HG02943 (cell line): Measurements from ENCODE around the gene WDFY4.

Experiments
- ATAC-seq: cut with Tn5 transposase; IDR thresholded peaks from one replicate; pipeline ENCODE4 v1.9.1; 2021; ENCODE audit warnings: mild to moderate bottlenecking, low read depth, moderate library complexity; ENCODE audit not compliant: unreplicated experiment

WDFY4 gene

GRCh38 chr10:48685731-48686130 is 1.1 kb downstream of the WDFY4 start:
- ATAC-seq, result no peak

DNA sequence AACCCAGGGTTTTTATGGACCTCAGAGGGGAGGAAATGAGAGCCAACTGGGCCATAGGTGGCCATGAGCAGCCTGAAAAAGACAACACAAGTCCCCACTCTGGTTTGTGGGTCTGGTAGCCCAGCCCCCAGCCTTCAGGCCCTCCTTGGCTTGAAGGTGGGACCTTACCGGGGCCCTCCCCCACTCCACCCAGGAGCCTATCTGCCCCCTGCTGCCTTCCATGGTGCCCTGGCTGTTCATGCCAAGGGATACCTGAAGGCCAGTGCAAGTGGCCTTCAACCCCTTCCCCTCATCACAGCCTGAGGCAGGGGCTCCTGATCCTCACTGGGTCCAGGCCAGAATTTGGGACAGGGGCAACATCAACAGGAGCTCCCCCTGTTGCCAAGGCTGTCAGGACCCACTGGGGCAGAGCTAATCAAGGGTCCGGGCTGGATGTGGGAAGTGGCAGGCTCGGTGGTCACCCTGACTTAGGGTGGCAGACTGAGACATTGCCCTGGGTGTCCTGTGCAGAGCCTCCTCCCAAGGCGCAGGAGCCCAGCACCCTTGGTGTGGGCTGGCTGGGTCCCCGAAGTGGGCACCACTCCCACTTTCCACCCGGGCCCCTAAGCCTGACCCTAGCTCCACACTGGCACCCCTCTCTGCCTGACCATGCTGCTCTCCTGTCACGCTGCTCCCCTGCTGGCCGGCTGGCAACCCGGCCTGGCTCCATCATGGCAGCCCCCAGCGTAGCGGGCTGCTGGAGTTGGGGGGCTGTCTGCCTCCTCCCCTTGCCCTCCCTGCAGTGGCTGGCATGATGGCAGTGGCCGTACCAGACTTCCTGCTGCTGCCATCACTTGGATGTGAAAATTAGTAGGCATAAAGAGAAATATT is 6.4 kb downstream of the WDFY4 start:
- no peak for ATAC-seq

- no peak for ATAC-seq
These were observed 7.3 kb downstream of the WDFY4 start for GRCh38 chr10:48691812-48692528.

GRCh38 chr10:48692748-48693147 is 8.1 kb downstream of the WDFY4 start:
- ATAC-seq, result no peak

GRCh38 chr10:48693206-48693605 is 8.5 kb downstream of the WDFY4 start:
- no peak for ATAC-seq

DNA sequence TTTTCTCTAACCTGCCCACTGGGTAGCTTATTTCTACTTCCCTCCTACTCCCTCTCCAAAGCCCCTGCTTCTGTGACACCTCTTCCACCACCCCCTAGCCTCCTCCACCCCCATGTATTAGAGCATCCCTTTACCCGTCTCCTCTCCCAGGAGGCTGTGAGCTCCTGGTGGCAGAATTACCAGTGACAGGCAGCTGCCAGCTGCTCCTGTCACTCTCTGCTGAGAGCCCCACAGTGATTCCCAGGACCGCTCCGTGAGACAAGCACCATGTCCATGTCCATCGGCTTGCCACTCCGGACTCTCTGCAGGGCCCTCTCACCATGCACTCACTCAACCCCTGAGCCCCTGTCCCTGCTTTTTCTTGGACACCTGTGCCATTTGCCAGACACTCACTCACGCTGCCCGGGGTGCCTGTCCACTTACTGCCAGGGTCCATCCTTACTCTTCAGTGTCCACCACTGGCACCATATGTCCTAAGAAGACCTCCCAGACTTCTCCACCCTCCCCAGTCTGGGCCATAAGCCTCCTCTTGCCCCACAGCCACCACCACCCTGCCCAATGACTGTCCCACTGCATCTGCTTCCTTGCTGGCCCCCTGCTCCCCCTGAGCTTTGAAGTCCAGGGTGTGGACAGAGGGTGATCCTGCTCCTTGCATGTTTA is 9.8 kb downstream of the WDFY4 start:
- ATAC-seq, result no peak

GRCh38 chr10:48695636-48696534 is 11.2 kb downstream of the WDFY4 start:
- ATAC-seq, result no peak

DNA sequence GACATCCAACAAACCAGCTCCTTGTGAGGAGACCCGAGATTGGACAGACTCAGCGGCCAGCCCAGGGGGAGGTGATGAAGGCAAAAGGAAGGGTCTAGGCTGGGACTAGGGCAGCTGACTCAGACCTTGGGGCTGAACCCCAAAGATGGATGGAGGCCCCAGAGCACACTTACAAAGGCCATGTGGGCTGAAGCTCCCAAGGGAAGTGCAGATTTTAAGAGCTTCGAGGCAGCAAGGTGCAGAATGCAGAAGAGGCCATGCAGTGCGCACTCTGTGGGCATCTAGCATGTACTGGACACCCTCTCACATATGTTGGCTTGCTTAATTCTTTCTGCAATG is 11.8 kb downstream of the WDFY4 start:
- ATAC-seq, result no peak

- no peak for ATAC-seq
These were observed 12.4 kb downstream of the WDFY4 start for GRCh38 chr10:48697091-48697490.

- no peak for ATAC-seq
These were observed 13.4 kb downstream of the WDFY4 start for GRCh38 chr10:48697821-48698764.

- no peak for ATAC-seq
These were observed 14.4 kb downstream of the WDFY4 start for GRCh38 chr10:48699011-48699627.

- ATAC-seq, result no peak
These were observed 15.4 kb downstream of the WDFY4 start for GRCh38 chr10:48700071-48700470.

- ATAC-seq, result no peak
These were observed 15.8 kb downstream of the WDFY4 start for GRCh38 chr10:48700493-48700892.

- no peak for ATAC-seq
These were observed 16.6 kb downstream of the WDFY4 start for GRCh38 chr10:48701139-48701901.

- ATAC-seq, result no peak
These were observed 17.3 kb downstream of the WDFY4 start for GRCh38 chr10:48701941-48702340.

DNA sequence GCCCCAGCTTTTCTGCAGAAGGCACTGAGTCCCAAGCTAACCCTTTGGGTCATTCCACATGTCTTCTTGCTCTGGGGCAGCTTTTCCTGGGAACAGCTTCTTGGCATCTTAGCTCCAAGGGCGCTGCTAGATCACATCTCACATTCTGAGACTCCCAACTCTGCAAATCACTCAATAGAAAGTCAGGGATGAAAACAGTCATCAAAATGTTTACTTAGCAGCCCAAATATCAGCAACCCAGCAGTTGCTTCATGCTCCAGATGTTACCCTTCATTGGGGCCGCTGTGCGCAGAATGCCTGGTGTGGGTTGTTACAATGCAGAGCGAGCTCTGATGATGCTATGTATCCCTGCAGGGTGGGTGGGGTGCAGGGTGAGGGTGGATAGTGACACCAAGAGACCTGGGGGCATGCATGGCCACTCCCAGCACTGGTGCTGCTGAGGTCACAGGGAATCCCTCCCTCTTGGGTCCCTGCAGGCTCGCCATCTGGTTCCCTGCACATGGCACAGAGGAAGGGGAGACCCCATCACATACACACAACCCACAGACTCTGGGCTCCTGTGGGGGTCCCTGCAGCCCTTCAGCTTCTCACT is 19.0 kb downstream of the WDFY4 start:
- ATAC-seq, result no peak

- ATAC-seq, result no peak
These were observed 19.5 kb downstream of the WDFY4 start for GRCh38 chr10:48704156-48704555.

GRCh38 chr10:48705401-48705938 is 20.8 kb downstream of the WDFY4 start:
- ATAC-seq, result no peak
